NOMO-1 treated with DMSO at 0.1 percent for 48 hours (cell line): ENCODE results near the gene FBN2.
A peak's percentile ranks its signal among the peaks of the same experiment; 100 is the strongest.

Experiments
- DNase-seq: peaks from one replicate; lab custom pipeline; 2025; ENCODE audit not compliant: unreplicated experiment; lab: John Stamatoyannopoulos, UW

The FBN2 gene

GRCh38 chr5:128538000-128538249 lies at the start of gene FBN2:
FBN2 (minus strand) TSS chr5:128538245; CDS start chr5:128537603, 642 bp downstream.
- DNase-seq, result no peak

GRCh38 chr5:128587275-128587674 lies 49.2 kb upstream of the FBN2 start:
- DNase-seq, result no peak

DNA sequence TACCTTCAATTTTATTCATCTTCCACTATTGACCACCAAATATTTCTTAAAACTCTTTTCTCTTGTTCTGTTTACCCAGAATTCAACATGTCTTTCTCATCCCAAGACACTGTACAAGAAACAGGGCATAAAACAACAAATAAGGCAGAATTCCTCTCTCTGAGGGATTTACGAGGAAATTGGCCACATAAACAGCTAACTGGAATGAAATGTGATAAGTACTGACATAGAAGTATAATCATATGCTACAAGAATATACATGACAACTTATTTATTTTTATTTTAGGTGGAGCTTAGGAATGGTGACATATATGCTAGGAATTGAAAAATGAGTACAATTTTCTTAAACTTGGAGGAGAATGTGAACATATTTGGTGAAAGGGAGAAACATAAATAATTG lies 48.8 kb upstream of the FBN2 start:
- no peak for DNase-seq

DNA sequence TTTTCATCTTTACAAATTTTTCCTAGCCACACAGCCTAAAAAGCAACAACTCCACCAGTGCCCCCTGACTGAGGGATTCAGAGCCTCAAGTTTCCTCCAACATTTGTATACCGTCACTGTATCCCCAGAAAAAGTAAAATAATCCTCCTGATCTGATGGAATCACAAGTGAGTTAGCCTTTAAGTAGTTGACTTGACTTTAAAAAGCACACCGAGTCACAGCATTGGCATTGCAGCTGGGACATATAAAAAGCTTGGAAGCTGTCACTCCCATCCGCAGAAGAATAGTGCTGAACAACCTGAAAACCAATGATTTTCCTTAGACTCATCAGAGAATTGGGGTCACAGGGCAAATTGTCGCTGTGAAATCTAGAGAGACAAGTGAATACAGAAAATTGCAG lies 41.6 kb upstream of the FBN2 start:
- no peak for DNase-seq

GRCh38 chr5:128579093-128579492 lies 41.0 kb upstream of the FBN2 start:
- no peak for DNase-seq

GRCh38 chr5:128574041-128574440 lies 36.0 kb upstream of the FBN2 start:
- DNase-seq, result no peak

DNA sequence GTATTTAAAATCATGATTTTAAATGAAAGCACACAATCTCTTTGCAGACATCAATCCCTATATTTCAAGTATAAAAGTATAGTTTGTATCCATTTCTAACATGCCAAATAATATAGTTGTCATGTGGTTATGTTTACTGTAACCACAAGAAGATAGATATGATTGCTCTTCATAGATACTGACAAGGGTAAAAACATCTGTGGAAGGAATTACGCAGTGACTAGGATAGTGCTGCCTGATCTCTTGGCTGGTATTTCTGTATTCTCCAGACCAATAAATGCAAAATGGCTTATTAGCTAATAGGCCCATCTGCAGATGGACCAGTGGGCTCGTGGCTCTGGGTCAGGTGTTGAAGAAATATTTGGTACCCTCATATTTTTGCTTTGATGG lies 34.9 kb upstream of the FBN2 start:
- no peak for DNase-seq

GRCh38 chr5:128572051-128572929 lies 34.2 kb upstream of the FBN2 start:
- DNase-seq, result no peak

DNA sequence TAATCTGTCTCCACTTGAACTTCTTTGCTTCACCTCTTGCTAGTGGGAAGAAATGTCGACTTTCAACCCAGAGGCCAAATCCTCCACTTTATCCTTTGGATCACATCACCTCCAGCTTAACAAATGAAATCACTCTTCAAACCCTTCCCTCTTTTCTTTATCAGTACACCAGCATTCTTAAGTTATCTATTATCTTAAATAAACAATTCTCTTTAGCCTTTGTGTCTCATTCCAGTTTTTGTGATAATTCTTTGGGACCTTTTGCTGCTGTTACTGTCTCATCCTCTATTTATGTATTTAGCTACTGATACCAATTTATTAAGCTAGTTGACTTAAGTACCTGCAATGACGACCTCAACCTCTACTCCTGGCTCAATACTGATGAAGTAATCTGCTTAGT lies 28.1 kb upstream of the FBN2 start:
- DNase-seq, result no peak

GRCh38 chr5:128559300-128560297 lies 21.6 kb upstream of the FBN2 start:
- no peak for DNase-seq

DNA sequence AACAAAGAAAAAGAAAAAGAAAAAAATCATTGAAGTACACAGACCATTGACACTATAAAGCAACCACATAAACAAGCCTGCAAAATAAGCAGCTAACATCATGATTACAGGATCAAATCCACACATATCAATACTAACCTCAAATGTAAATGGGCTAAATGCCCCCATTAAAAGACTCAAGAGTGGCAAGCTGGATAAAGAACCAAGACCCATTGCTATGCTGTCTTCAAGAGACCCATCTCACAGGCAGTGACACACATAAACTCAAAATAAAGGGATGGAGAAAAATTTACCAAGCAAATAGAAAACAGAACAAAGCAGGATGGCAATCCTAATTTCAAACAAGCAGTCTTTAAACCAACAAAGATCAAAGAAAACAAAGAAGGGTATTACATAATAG lies 15.7 kb upstream of the FBN2 start:
- no peak for DNase-seq

- no peak for DNase-seq
Observed at GRCh38 chr5:128551476-128551875, 13.4 kb upstream of the FBN2 start.

- DNase-seq, result no peak
Observed at GRCh38 chr5:128549496-128549895, 11.5 kb upstream of the FBN2 start.

GRCh38 chr5:128546658-128547281 lies 8.7 kb upstream of the FBN2 start:
- no peak for DNase-seq

- DNase-seq, result no peak
Observed at GRCh38 chr5:128541385-128541784, 3.3 kb upstream of the FBN2 start.

DNA sequence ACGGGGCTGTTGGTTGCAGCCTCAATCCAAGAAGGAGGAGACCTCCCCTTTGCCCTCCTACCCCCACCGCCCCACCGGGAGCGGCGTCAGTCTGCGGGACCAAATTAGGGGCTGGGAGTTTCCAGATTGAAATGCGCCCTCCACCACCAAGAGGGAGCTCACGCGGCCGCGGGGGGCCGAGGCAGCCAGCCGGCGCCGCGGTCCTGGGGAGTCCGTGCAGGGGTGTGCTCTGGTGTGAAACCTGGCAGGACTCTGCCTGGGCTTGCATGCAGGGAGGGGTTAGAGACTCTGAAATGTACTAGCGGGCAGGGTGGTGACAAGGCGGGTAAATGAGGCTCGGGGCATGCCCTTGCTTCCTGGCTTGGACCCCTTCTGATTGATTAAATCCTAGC lies 989 bp upstream of the FBN2 start:
- DNase-seq, result no peak

GRCh38 chr5:128538250-128539037 lies 399 bp upstream of the FBN2 start:
- peak; percentile 83 for DNase-seq

- peak; percentile 71 for DNase-seq
Observed at GRCh38 chr5:128537221-128537999, 635 bp downstream of the FBN2 start.

- DNase-seq, result no peak
Observed at GRCh38 chr5:128536254-128537220, 1.5 kb downstream of the FBN2 start.
